H9 (cell line): ENCODE results near the gene GGTLC2. TPM values are rescaled to one million over a fixed set of nuclear protein-coding genes. Genes with fewer than 3 reads are reported as not detected.

Source experiments
- DNase-seq: peaks from one replicate; pipeline ENCODE4 v3.0.0-alpha.2; 2017
- H2AFZ ChIP-seq: one replicate; pipeline ENCODE4 v1.6.1; 2013; ENCODE audit warnings: mild to moderate bottlenecking, low read length, control low read depth, moderate library complexity
- H2AK5ac ChIP-seq: 2 replicates; pipeline ENCODE4 v1.6.1; 2013; ENCODE audit warnings: low read length, control low read depth, mixed read lengths; ENCODE audit not compliant: insufficient read length
- H2BK120ac ChIP-seq: one replicate; pipeline ENCODE4 v1.6.1; 2013; ENCODE audit warnings: low read depth, mild to moderate bottlenecking, low read length, control low read depth, inconsistent platforms; ENCODE audit not compliant: poor library complexity, severe bottlenecking
- H2BK12ac ChIP-seq: 2 replicates; pipeline ENCODE4 v1.6.1; 2013; ENCODE audit warnings: low read length, control low read depth, mixed read lengths, low read depth; ENCODE audit not compliant: insufficient read length
- H2BK15ac ChIP-seq: 2 replicates; pipeline ENCODE4 v1.6.1; 2013; ENCODE audit warnings: low read depth, low read length, control low read depth
- H2BK20ac ChIP-seq: one replicate; pipeline ENCODE4 v1.6.1; 2013; ENCODE audit warnings: low read depth, mild to moderate bottlenecking, low read length, control low read depth, inconsistent platforms; ENCODE audit not compliant: poor library complexity, severe bottlenecking
- H2BK5ac ChIP-seq: 2 replicates; pipeline ENCODE4 v1.6.1; 2013; ENCODE audit warnings: low read length, control low read depth, mixed read lengths; ENCODE audit not compliant: insufficient read length
- H3K14ac ChIP-seq: 2 replicates; pipeline ENCODE4 v1.6.1; 2013; ENCODE audit warnings: low read length, control low read depth; ENCODE audit not compliant: insufficient read depth
- H3K18ac ChIP-seq: 2 replicates; pipeline ENCODE4 v1.6.1; 2013; ENCODE audit warnings: low read depth, mild to moderate bottlenecking, mixed read lengths, low read length, control low read depth; ENCODE audit not compliant: insufficient read length
- H3K23ac ChIP-seq: 2 replicates; pipeline ENCODE4 v1.6.1; 2013; ENCODE audit warnings: low read length, control low read depth, mixed read lengths, low read depth; ENCODE audit not compliant: insufficient read length
- H3K23me2 ChIP-seq: 2 replicates; pipeline ENCODE4 v1.6.1; 2013; ENCODE audit warnings: low read depth, mild to moderate bottlenecking, mixed read lengths, low read length, control low read depth; ENCODE audit not compliant: insufficient read length, poor library complexity, severe bottlenecking
- H3K27ac ChIP-seq: 2 replicates; pipeline ENCODE4 v1.5.1; 2013; ENCODE audit warnings: low read length, control low read depth, mixed read lengths, low read depth; ENCODE audit not compliant: insufficient read length
- H3K27me3 ChIP-seq: 2 replicates; pipeline ENCODE4 v1.6.1; 2013; ENCODE audit warnings: low read length, control low read depth, inconsistent platforms; ENCODE audit not compliant: insufficient read depth
- H3K4ac ChIP-seq: 2 replicates; pipeline ENCODE4 v1.6.1; 2013; ENCODE audit warnings: low read depth, mild to moderate bottlenecking, control low read depth, inconsistent platforms, low read length, moderate library complexity
- H3K4me1 ChIP-seq: 2 replicates; pipeline ENCODE4 v1.6.1; 2013; ENCODE audit warnings: low read length, control low read depth, inconsistent platforms; ENCODE audit not compliant: insufficient read depth
- H3K4me2 ChIP-seq: 2 replicates; pipeline ENCODE4 v1.6.1; 2013; ENCODE audit warnings: low read length, control low read depth, mixed read lengths; ENCODE audit not compliant: insufficient read length, insufficient read depth
- H3K56ac ChIP-seq: 2 replicates; pipeline ENCODE4 v1.6.1; 2013; ENCODE audit warnings: low read depth, mild to moderate bottlenecking, mixed read lengths, low read length, control low read depth; ENCODE audit not compliant: insufficient read length
- H3K79me1 ChIP-seq: 2 replicates; pipeline ENCODE4 v1.6.1; 2013; ENCODE audit warnings: low read depth, mild to moderate bottlenecking, moderate library complexity, low read length, control low read depth, inconsistent platforms; ENCODE audit not compliant: insufficient read depth, poor library complexity, severe bottlenecking
- H3K79me2 ChIP-seq: 2 replicates; pipeline ENCODE4 v1.6.1; 2013; ENCODE audit warnings: low read length, control low read depth, inconsistent platforms; ENCODE audit not compliant: insufficient read depth
- H3K9ac ChIP-seq: 2 replicates; pipeline ENCODE4 v1.6.1; 2013; ENCODE audit warnings: low read length, control low read depth, mixed read lengths; ENCODE audit not compliant: insufficient read length; ENCODE audit errors: extremely low read depth
- H3K9me3 ChIP-seq: one replicate; pipeline ENCODE4 v1.6.1; 2013; ENCODE audit warnings: low read depth, low read length, inconsistent platforms; ENCODE audit not compliant: control insufficient read depth
- H3T11ph ChIP-seq: one replicate; pipeline ENCODE4 v1.6.1; 2013; ENCODE audit warnings: mild to moderate bottlenecking, low read length, control low read depth, inconsistent platforms
- H4K20me1 ChIP-seq: one replicate; pipeline ENCODE4 v1.6.1; 2013; ENCODE audit not compliant: control insufficient read depth, insufficient read length, insufficient read depth
- H4K5ac ChIP-seq: 2 replicates; pipeline ENCODE4 v1.6.1; 2013; ENCODE audit warnings: low read depth, mild to moderate bottlenecking, mixed read lengths, low read length, control low read depth; ENCODE audit not compliant: insufficient read length
- H4K8ac ChIP-seq: replicated peaks from 2 replicates; pipeline ENCODE4 v1.6.1; 2013; ENCODE audit warnings: low read length, control low read depth, mixed read lengths, low read depth; ENCODE audit not compliant: insufficient read length
- H4K91ac ChIP-seq: 2 replicates; pipeline ENCODE4 v1.6.1; 2013; ENCODE audit warnings: low read depth, mild to moderate bottlenecking, moderate library complexity, mixed read lengths, low read length, control low read depth; ENCODE audit not compliant: insufficient read length
- H3K27ac Mint-ChIP-seq, 3 experiments: 2 replicates in 2 of 3; 3 replicates in 1 of 3; pipeline ENCODE4 v1.8.0; 2020 to 2021; ENCODE audit warnings: mixed read lengths in 3 of 3, mild to moderate bottlenecking in 1 of 3, moderate library complexity in 1 of 3
- H3K27me3 Mint-ChIP-seq: 2 replicates; pipeline ENCODE4 v1.8.0; 2021; ENCODE audit warnings: low read depth, mild to moderate bottlenecking, moderate library complexity, mixed read lengths
- H3K36me3 Mint-ChIP-seq, 3 experiments: 2 replicates in 2 of 3; 3 replicates in 1 of 3; pipeline ENCODE4 v1.8.0; 2020 to 2021; ENCODE audit warnings: low read depth in 3 of 3, mixed read lengths in 3 of 3; ENCODE audit not compliant: insufficient read depth in 1 of 3
- H3K4me1 Mint-ChIP-seq, 2 experiments: 2 replicates each; pipeline ENCODE4 v1.8.0; 2020; ENCODE audit warnings: mixed read lengths in 2 of 2
- H3K4me3 Mint-ChIP-seq, 2 experiments: 2 replicates in 1 of 2; 3 replicates in 1 of 2; pipeline ENCODE4 v1.8.0; 2020 to 2021; ENCODE audit warnings: mild to moderate bottlenecking in 2 of 2, mixed read lengths in 2 of 2, moderate library complexity in 1 of 2
- H3K9me3 Mint-ChIP-seq, 2 experiments: 2 replicates in 1 of 2; 3 replicates in 1 of 2; pipeline ENCODE4 v1.8.0; 2020; ENCODE audit warnings: mild to moderate bottlenecking in 2 of 2, mixed read lengths in 2 of 2, moderate library complexity in 1 of 2
- WGBS: extraction: QIAGEN DNeasy Blood & Tissue Kit; methylation state at CpG from one replicate; pipeline ENCODE4 v1.1.7; 2013; ENCODE audit warnings: missing lambda C conversion rate, low lambda C conversion rate, mixed read lengths; ENCODE audit not compliant: insufficient read length; ENCODE audit errors: extremely low coverage; 5-methylcytosine and 5-hydroxymethylcytosine counted together
- total RNA-seq: library from RNA; stranded (reverse); gene quantifications from 2 replicates; pipeline ENCODE4 v1.2.1, GENCODE V29; 2021
- TF ChIP-seq, protein P1 (sequence below): fragments of 200-600 bp; sonication (generic); conservative IDR thresholded peaks from 3 replicates; pipeline ENCODE4 v1.8.0; 2021; ENCODE audit warnings: antibody characterized with exemption, mild to moderate bottlenecking

GGTLC2 gene
- total RNA-seq, 1 experiment from 2014 or later, result not detected

DNA sequence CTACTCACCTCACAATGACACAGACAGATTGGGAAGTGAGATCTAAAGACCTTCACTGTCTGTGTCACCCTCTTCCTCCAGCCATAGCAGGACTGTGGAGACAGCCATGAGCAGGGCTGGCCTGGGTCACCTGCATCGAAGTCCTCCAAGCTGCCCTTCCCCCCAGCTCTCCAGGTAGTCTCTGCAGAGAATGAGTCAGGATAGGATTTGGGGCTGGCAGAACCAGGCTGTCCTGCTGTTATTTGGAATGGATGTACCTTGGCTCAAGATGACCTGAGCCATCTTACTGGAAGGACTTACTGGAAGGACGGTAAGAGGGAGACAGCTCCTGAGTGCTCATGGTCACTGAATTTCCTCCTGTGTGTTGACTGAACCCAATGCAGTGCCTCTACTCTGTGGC, 29.2 kb downstream of the GGTLC2 start:
- no peak overlapping the region for H3K4ac ChIP-seq
- H3T11ph ChIP-seq, result no peak overlapping the region
- H2AFZ ChIP-seq, result no peak overlapping the region
- no peak for DNase-seq
- no peak overlapping the region for H2BK120ac ChIP-seq
- H3K18ac ChIP-seq, result no peak overlapping the region
- H2BK5ac ChIP-seq, result no peak overlapping the region
- no peaks in the 10 kb centered on the region for H4K20me1 ChIP-seq
- no peak overlapping the region for H2AK5ac ChIP-seq
- H3K23ac ChIP-seq, result no peak overlapping the region
- TF ChIP-seq, protein P1, sequence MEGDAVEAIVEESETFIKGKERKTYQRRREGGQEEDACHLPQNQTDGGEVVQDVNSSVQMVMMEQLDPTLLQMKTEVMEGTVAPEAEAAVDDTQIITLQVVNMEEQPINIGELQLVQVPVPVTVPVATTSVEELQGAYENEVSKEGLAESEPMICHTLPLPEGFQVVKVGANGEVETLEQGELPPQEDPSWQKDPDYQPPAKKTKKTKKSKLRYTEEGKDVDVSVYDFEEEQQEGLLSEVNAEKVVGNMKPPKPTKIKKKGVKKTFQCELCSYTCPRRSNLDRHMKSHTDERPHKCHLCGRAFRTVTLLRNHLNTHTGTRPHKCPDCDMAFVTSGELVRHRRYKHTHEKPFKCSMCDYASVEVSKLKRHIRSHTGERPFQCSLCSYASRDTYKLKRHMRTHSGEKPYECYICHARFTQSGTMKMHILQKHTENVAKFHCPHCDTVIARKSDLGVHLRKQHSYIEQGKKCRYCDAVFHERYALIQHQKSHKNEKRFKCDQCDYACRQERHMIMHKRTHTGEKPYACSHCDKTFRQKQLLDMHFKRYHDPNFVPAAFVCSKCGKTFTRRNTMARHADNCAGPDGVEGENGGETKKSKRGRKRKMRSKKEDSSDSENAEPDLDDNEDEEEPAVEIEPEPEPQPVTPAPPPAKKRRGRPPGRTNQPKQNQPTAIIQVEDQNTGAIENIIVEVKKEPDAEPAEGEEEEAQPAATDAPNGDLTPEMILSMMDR, result no peak
- no peak overlapping the region for H2BK20ac ChIP-seq
- Mint-ChIP-seq H3K4me3 (no peak overlapping the region), H3K9me3 (peaks cover 9 to 15% of the 10 kb centered on the region in 2 experiments), H3K36me3 (no peaks in the 10 kb centered on the region; a peak in 1 of 7 replicates), H3K27ac (no peak overlapping the region), H3K27me3 (peaks cover 100% of the 10 kb centered on the region), H3K4me1 (no peaks in the 10 kb centered on the region)
- H4K91ac ChIP-seq, result no peak overlapping the region
- peaks cover 21% of the 10 kb centered on the region for H3K27me3 ChIP-seq
- no peaks in the 10 kb centered on the region for H3K9me3 ChIP-seq
- no peaks in the 10 kb centered on the region for H3K79me2 ChIP-seq
- no peak overlapping the region for H4K8ac ChIP-seq
- H3K27ac ChIP-seq, result no peak overlapping the region
- no peak overlapping the region for H3K14ac ChIP-seq
- H2BK12ac ChIP-seq, result no peak overlapping the region
- H4K5ac ChIP-seq, result no peak overlapping the region
- WGBS, result no CpG with 5 or more reads among the region's 2 CpGs
- H3K4me1 ChIP-seq, result no peaks in the 10 kb centered on the region
- H3K79me1 ChIP-seq, result no peaks in the 10 kb centered on the region
- H3K23me2 ChIP-seq, result no peaks in the 10 kb centered on the region
- H3K56ac ChIP-seq, result no peak overlapping the region
- no peak overlapping the region for H3K4me2 ChIP-seq
- H2BK15ac ChIP-seq, result no peak overlapping the region
- no peak overlapping the region for H3K9ac ChIP-seq
